SH-SY5Y (cell line): ENCODE data around the gene ZNF771.

Experiments used
- GATA2 ChIP-seq: IDR thresholded peaks from 2 replicates; pipeline ENCODE4 v1.6.1; 2011; ENCODE audit warnings: mild to moderate bottlenecking, low read depth, low read length
- GATA3 ChIP-seq: IDR thresholded peaks from 2 replicates; pipeline ENCODE4 v1.6.1; 2011; ENCODE audit warnings: low read depth, mild to moderate bottlenecking, low read length, moderate library complexity

DNA sequence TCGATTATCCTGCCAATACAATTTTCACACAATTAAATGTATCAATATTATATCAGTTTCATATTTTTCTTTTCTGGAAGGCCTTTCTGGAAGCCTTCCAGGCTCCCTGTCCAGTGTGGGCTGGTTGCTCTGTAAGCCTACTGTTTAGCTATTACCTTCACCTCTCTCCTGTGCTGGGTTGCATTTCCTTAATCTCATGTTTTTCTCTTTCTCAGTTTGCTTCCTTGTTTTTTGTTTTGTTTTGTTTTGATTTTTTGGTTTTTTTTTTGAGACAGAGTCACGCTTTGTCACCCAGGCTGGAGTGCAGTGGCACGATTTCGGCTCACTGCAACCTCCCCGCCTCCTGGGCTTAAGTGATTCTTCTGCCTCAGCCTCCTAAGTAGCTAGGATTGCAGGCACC is 31.4 kb downstream of the ZNF771 start:
- TF ChIP-seq GATA2, result no peak
- TF ChIP-seq GATA3, result no peak
